ENCODE measurements around the gene TNIK.

The TNIK gene

DNA sequence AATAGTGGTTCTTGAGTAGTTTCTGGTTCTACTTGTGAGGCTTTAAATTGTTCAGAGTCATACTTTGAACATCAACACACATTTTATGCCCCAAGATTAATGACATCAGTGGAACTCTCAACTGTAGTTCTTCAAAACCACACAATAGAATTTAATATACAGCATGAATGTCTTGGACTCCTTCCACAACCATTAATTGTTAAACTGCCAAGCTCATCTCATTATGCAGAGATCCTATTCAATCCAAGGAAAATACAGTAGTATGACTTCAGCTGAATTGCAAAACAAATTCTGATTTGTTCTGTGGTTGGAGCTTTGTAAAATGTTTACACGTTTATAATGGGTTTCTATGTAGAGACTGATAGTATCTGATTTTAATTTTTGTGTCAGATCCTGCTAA is 234.5 kb downstream of the TNIK start:
- H3K9me3 ChIP-seq, result peaks cover 0 to 7% (median 0%) of the 10 kb centered on the region in 3 donors
- H3K4me1 ChIP-seq, result peaks cover 0 to under 1% (median 0%) of the 10 kb centered on the region in 4 donors
- intact Hi-C loops (cut with DNase I; ENCODE audit: low total_unique reads), result no loop called here
- TF ChIP-seq, protein P1, sequence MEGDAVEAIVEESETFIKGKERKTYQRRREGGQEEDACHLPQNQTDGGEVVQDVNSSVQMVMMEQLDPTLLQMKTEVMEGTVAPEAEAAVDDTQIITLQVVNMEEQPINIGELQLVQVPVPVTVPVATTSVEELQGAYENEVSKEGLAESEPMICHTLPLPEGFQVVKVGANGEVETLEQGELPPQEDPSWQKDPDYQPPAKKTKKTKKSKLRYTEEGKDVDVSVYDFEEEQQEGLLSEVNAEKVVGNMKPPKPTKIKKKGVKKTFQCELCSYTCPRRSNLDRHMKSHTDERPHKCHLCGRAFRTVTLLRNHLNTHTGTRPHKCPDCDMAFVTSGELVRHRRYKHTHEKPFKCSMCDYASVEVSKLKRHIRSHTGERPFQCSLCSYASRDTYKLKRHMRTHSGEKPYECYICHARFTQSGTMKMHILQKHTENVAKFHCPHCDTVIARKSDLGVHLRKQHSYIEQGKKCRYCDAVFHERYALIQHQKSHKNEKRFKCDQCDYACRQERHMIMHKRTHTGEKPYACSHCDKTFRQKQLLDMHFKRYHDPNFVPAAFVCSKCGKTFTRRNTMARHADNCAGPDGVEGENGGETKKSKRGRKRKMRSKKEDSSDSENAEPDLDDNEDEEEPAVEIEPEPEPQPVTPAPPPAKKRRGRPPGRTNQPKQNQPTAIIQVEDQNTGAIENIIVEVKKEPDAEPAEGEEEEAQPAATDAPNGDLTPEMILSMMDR (IDR thresholded peaks at IDR 0.05), result no peak
- DNase-seq, result no peak
- no peak overlapping the region for H3K27ac ChIP-seq
- H3K36me3 ChIP-seq, result peaks cover 0 to 5% (median 0%) of the 10 kb centered on the region in 3 donors
- H3K4me3 ChIP-seq, result no peak overlapping the region
- no peaks in the 10 kb centered on the region for H3K27me3 ChIP-seq

DNA sequence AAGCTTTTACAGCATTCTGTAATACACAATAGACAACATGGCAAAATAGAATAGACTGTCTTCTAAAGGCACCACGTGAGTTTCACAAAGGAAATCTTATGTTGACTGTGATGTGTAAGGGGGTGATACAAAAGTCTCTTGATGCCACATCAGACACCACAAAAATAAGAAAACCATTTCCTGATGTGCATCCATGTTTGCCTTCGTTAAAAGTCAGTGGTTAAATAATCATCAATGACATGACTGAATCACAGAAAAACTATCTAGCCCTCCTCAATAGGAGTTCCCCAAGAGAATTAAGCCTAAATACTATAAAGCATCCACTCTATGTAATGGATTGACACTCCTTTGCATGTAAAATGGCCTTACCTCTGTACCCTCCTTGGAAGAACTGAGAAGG is 235.0 kb downstream of the TNIK start:
- H3K27ac ChIP-seq, result no peak overlapping the region
- H3K4me3 ChIP-seq, result no peak overlapping the region
- DNase-seq, result no peak
- peaks cover 0 to 7% (median 0%) of the 10 kb centered on the region in 3 donors for H3K9me3 ChIP-seq
- H3K27me3 ChIP-seq, result no peaks in the 10 kb centered on the region
- no peaks in the 10 kb centered on the region for H3K4me1 ChIP-seq
- peaks cover 0 to 5% (median 0%) of the 10 kb centered on the region in 3 donors for H3K36me3 ChIP-seq
- intact Hi-C loops (cut with DNase I; ENCODE audit: low total_unique reads), result no loop called here
- TF ChIP-seq, protein P1 (IDR thresholded peaks at IDR 0.05), result no peak

DNA sequence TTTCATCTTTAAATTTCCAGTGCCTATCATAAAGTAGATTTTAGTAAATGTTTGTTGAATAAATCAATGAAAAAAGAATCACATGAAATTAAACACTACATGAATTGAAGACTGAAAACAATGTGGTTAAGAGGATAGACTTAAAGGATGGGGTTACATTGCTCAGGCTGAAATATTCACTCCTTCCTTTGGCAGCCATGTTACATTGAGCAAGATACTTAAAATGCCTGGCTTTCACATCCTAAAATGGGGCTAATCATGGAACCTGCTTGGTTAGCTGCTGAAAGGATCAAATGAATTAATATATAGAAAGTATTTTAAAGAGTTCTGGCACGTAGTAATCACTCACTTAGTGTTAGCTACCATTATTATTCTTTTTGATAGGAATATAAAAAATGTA is 236.8 kb downstream of the TNIK start:
- no peaks in the 10 kb centered on the region for H3K4me1 ChIP-seq
- H3K36me3 ChIP-seq, result peaks cover 0 to 5% (median 0%) of the 10 kb centered on the region in 3 donors
- H3K9me3 ChIP-seq, result peaks cover 0 to 7% (median 0%) of the 10 kb centered on the region in 3 donors
- TF ChIP-seq, protein P1 (IDR thresholded peaks at IDR 0.05), result no peak
- no peak overlapping the region for H3K4me3 ChIP-seq
- no peak for DNase-seq
- H3K27ac ChIP-seq, result no peak overlapping the region
- intact Hi-C loops (cut with DNase I; ENCODE audit: low total_unique reads), result no loop called here
- H3K27me3 ChIP-seq, result no peaks in the 10 kb centered on the region

- TF ChIP-seq, protein P1 (IDR thresholded peaks at IDR 0.05), result no peak
- Histone ChIP-seq H3K4me1 (no peaks in the 10 kb centered on the region), H3K36me3 (peaks cover 0 to 5% (median 0%) of the 10 kb centered on the region in 3 donors), H3K4me3 (no peak overlapping the region), H3K27me3 (no peaks in the 10 kb centered on the region), H3K27ac (no peak overlapping the region), H3K9me3 (peaks cover 0 to 7% (median 0%) of the 10 kb centered on the region in 3 donors)
- DNase-seq, result no peak
- intact Hi-C loops (cut with DNase I; ENCODE audit: low total_unique reads), result no loop called here
Observed at GRCh38 chr3:171222995-171223394, 237.2 kb downstream of the TNIK start.

DNA sequence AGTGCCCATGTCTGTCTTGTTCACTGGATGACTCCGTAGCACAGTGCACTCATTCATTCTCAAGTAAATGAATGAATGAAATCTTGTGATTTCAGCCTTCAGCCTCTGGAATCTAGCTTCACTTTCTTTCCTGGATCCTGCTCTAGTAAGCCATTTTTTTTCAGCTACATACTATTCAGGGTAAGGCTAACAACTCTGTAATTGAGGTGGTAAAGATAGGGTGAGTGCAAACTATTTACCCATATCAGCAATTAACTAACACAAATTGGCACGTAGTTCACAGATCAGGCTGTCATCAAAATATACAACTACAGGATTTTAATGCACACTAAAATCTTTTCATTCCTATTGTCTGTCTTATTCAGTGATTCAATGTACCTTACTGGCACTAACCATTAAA is 238.6 kb downstream of the TNIK start:
- H3K9me3 ChIP-seq, result peaks cover 0 to 7% (median 0%) of the 10 kb centered on the region in 3 donors
- DNase-seq, result no peak
- no peaks in the 10 kb centered on the region for H3K27me3 ChIP-seq
- no peak overlapping the region for H3K4me3 ChIP-seq
- peaks cover 0 to 5% (median 0%) of the 10 kb centered on the region in 3 donors for H3K36me3 ChIP-seq
- intact Hi-C loops (cut with DNase I; ENCODE audit: low total_unique reads), result no loop called here
- TF ChIP-seq, protein P1 (IDR thresholded peaks at IDR 0.05), result no peak
- H3K27ac ChIP-seq, result no peak overlapping the region
- no peaks in the 10 kb centered on the region for H3K4me1 ChIP-seq

DNA sequence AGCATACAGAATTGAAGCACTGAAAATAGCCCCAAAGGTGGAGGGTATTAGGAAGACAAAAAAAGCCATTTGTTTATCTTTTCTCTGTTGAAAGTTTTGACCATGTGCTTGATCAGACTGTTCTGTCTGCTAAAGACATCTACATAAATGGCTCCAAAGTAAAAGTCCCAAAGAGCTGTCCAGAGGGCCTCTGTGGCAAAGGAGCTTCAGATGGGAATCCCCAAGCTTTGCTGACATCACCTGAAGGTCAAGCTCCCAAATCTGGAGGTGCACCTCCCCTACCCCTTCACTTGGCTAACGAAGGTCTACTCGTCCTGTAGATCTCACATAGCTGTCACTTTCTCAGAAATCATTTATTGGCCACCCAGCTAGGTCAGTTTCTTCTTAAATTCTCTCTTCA is 239.1 kb downstream of the TNIK start:
- DNase-seq, result no peak
- Histone ChIP-seq H3K27me3 (no peaks in the 10 kb centered on the region), H3K4me1 (no peaks in the 10 kb centered on the region), H3K27ac (no peak overlapping the region), H3K36me3 (peaks cover 0 to 1% (median 0%) of the 10 kb centered on the region in 3 donors), H3K4me3 (no peak overlapping the region), H3K9me3 (peaks cover 0 to 4% (median 0%) of the 10 kb centered on the region in 3 donors)
- intact Hi-C loops (cut with DNase I; ENCODE audit: low total_unique reads), result no loop called here
- TF ChIP-seq, protein P1 (IDR thresholded peaks at IDR 0.05), result no peak

Data from tibial artery (tissue), 4 donors.